ENCODE measurements around the gene STK32B. TPM values are rescaled to one million over a fixed set of nuclear protein-coding genes. Genes with fewer than 3 reads are reported as not detected.

The STK32B gene
- total and polyA plus RNA-seq, 11 donors: 0.08 to 2.0 (median 0.25) TPM

- no peak for DNase-seq
- H3K9me3 ChIP-seq: no peaks in the 10 kb centered on the region
- no peaks in the 10 kb centered on the region for H3K4me1 ChIP-seq
- ATAC-seq: no peak
- H3K27ac ChIP-seq: no peak overlapping the region
- TF ChIP-seq POLR2A (IDR thresholded peaks at IDR 0.05): no peak
- TF ChIP-seq, protein P1, sequence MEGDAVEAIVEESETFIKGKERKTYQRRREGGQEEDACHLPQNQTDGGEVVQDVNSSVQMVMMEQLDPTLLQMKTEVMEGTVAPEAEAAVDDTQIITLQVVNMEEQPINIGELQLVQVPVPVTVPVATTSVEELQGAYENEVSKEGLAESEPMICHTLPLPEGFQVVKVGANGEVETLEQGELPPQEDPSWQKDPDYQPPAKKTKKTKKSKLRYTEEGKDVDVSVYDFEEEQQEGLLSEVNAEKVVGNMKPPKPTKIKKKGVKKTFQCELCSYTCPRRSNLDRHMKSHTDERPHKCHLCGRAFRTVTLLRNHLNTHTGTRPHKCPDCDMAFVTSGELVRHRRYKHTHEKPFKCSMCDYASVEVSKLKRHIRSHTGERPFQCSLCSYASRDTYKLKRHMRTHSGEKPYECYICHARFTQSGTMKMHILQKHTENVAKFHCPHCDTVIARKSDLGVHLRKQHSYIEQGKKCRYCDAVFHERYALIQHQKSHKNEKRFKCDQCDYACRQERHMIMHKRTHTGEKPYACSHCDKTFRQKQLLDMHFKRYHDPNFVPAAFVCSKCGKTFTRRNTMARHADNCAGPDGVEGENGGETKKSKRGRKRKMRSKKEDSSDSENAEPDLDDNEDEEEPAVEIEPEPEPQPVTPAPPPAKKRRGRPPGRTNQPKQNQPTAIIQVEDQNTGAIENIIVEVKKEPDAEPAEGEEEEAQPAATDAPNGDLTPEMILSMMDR (IDR thresholded peaks at IDR 0.05): no peak
- intact Hi-C loops (cut with DNase I): loop anchor here in 1 of 10 donors (5.0 kb wide), 1 partner anchor 412 kb away; the partner anchor contains the start of gene STK32B
- H3K27me3 ChIP-seq: peaks cover 0 to 4% (median 0%) of the 10 kb centered on the region in 9 donors
- no peaks in the 10 kb centered on the region for H3K36me3 ChIP-seq
- H3K4me3 ChIP-seq: no peak overlapping the region
- 79 to 89% (median 84%) methylated on average over 15 of the region's 15 CpGs for WGBS, 4 donors
These were observed 412.8 kb downstream of the STK32B start for GRCh38 chr4:5463936-5464650.

GRCh38 chr4:5465529-5465928, 414.2 kb downstream of the STK32B start:
- Histone ChIP-seq H3K4me3 (no peak overlapping the region), H3K27me3 (peaks cover 0 to 4% (median 0%) of the 10 kb centered on the region in 9 donors), H3K4me1 (no peaks in the 10 kb centered on the region), H3K36me3 (no peaks in the 10 kb centered on the region), H3K9me3 (no peaks in the 10 kb centered on the region), H3K27ac (no peak overlapping the region)
- TF ChIP-seq POLR2A (IDR thresholded peaks at IDR 0.05): no peak
- TF ChIP-seq, protein P1 (IDR thresholded peaks at IDR 0.05): no peak
- intact Hi-C loops (cut with DNase I): no loop called here
- no peak for DNase-seq
- WGBS, 4 donors: 88 to 100% (median 92%) methylated on average over 4 of the region's 4 CpGs
- ATAC-seq: no peak

GRCh38 chr4:5465956-5466355, 414.7 kb downstream of the STK32B start:
- Histone ChIP-seq H3K4me1 (no peaks in the 10 kb centered on the region), H3K27me3 (peaks cover 0 to 4% (median 0%) of the 10 kb centered on the region in 9 donors), H3K9me3 (no peaks in the 10 kb centered on the region), H3K4me3 (no peak overlapping the region), H3K36me3 (no peaks in the 10 kb centered on the region), H3K27ac (no peak overlapping the region)
- TF ChIP-seq POLR2A (IDR thresholded peaks at IDR 0.05): no peak
- TF ChIP-seq, protein P1 (IDR thresholded peaks at IDR 0.05): no peak
- intact Hi-C loops (cut with DNase I): no loop called here
- ATAC-seq: no peak
- 68 to 79% (median 76%) methylated on average over 9 of the region's 9 CpGs for WGBS, 4 donors
- DNase-seq: no peak

DNA sequence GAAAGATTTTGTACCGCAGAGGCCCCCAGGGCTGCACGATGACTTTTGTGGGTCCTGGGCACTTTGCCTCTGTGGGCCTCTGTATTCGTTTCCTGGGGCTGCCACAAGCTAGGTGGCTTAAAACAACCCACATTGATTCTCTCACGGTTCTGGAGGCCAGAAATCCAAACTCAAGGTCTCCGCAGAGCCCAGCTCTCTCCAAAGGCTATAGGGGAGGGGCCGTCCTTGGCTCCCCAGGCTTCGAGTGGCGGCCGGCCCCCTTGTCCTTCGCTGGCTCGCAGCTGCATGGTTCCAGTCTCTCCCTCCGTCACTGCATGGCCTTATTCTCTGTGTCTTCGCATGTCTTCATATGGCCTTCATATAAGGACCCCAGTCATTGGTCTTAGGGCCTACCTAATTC, 415.8 kb downstream of the STK32B start:
- intact Hi-C loops (cut with DNase I): no loop called here
- ATAC-seq (no peak), DNase-seq (no peak)
- no peaks in the 10 kb centered on the region for H3K4me1 ChIP-seq
- no peak overlapping the region for H3K27ac ChIP-seq
- WGBS, 4 donors: 80 to 90% (median 86%) methylated on average over 12 to 13 of the region's 13 CpGs
- H3K27me3 ChIP-seq: no peaks in the 10 kb centered on the region
- H3K36me3 ChIP-seq: no peaks in the 10 kb centered on the region
- no peaks in the 10 kb centered on the region for H3K9me3 ChIP-seq
- H3K4me3 ChIP-seq: no peak overlapping the region
- TF ChIP-seq POLR2A (IDR thresholded peaks at IDR 0.05): no peak

All from heart left ventricle (tissue), 16 donors.